Measurements from ENCODE around the gene ATP2A2. TPM values are rescaled to one million over a fixed set of nuclear protein-coding genes. Genes with fewer than 3 reads are reported as not detected.
"Not testable (repeated sequence)": the region's sequence is repeated elsewhere in the genome, so short reads cannot be mapped to it uniquely, and the experiment has no call there.

Gene ATP2A2
- total RNA-seq, 6 experiments from 2014 or later, result 95.6 to 155 (median 113) TPM

DNA sequence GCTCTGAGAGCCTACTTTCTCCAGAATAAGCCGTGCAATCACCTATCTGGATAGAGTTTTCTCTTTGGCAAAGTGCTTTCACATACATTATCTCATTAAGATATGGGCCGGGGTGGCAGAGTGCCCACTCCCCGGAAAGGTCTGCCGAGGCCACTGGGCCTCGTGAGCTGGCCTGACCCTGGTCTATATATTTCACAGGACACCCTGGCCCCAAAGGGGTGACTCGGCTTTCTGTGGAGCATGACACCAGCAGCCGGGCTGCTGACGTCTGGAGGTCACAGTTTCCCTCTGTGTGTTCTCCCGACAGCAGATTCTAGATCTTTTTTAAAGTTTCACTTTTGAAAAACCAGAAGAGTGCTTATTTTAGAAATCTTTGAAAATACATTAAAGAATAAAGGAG, 27.9 kb upstream of the ATP2A2 start:
- intact Hi-C loops (cut with DNase I), result loop anchor here in 1 of 2 donors (5.0 kb wide), 1 partner anchor 211 kb away; no protein-coding TSS in a partner anchor
- no peaks in the 10 kb centered on the region for H3K9me3 ChIP-seq
- ATAC-seq (peak; percentile 42 to 71 (median 64)), DNase-seq (peak; percentile 69 to 85 (median 77))
- no peaks in the 10 kb centered on the region for H3K36me3 ChIP-seq
- no peaks in the 10 kb centered on the region for H3K27me3 ChIP-seq
- H3K4me1 ChIP-seq, result peaks cover 0 to 45% (median 16%) of the 10 kb centered on the region in 4 donors
- H3K27ac ChIP-seq, result peak overlapping the region; percentile 37 to 65 (median 64)
- no peak for TF ChIP-seq POLR2A (IDR thresholded peaks at IDR 0.05)
- peak overlapping the region in 1 of 3 donors; percentile 5 for H3K4me3 ChIP-seq
- WGBS (ENCODE audit: insufficient coverage, low coverage, low lambda C conversion rate, missing lambda C conversion rate), result 3% methylated on average over 9 of the region's 9 CpGs

DNA sequence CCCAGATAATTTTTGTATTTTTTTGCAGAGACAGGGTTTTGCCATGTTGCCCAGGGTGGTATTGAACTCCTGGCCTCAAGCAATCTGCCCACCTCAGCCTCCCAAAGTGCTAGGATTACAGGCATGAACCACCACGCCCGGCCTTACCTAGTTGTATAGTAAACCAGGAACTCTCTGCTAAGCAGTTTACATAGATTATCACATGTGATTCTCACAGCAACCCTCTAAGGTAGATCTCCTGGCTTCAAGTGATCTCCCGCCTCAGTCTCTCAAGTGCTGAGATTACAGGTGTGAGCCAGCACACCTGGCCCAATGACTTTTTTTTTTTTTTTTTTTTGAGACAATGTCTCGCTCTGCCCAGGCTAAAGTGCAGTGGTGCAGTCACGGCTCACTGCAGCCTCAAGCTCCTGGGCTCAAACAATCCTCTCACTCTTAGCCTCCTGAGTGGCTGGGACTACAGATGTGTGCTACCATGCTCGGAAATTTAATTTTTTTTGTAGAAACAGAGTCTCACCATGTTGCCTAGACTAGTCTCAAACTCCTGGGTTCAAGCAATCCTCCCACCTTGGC, 26.0 kb upstream of the ATP2A2 start:
- intact Hi-C loops (cut with DNase I), result loop anchor here in 1 of 2 donors (5.0 kb wide), 1 partner anchor 213 kb away; no protein-coding TSS in a partner anchor
- Histone ChIP-seq H3K9me3 (no peaks in the 10 kb centered on the region), H3K36me3 (no peaks in the 10 kb centered on the region), H3K4me1 (peaks cover 0 to 27% (median 4%) of the 10 kb centered on the region in 4 donors), H3K27ac (no peak overlapping the region), H3K27me3 (no peaks in the 10 kb centered on the region), H3K4me3 (no peak overlapping the region)
- 87% methylated on average over 6 of the region's 6 CpGs for WGBS (ENCODE audit: insufficient coverage, low coverage, low lambda C conversion rate, missing lambda C conversion rate)
- TF ChIP-seq, protein P1, sequence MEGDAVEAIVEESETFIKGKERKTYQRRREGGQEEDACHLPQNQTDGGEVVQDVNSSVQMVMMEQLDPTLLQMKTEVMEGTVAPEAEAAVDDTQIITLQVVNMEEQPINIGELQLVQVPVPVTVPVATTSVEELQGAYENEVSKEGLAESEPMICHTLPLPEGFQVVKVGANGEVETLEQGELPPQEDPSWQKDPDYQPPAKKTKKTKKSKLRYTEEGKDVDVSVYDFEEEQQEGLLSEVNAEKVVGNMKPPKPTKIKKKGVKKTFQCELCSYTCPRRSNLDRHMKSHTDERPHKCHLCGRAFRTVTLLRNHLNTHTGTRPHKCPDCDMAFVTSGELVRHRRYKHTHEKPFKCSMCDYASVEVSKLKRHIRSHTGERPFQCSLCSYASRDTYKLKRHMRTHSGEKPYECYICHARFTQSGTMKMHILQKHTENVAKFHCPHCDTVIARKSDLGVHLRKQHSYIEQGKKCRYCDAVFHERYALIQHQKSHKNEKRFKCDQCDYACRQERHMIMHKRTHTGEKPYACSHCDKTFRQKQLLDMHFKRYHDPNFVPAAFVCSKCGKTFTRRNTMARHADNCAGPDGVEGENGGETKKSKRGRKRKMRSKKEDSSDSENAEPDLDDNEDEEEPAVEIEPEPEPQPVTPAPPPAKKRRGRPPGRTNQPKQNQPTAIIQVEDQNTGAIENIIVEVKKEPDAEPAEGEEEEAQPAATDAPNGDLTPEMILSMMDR (IDR thresholded peaks at IDR 0.05), result no peak
- TF ChIP-seq POLR2A (IDR thresholded peaks at IDR 0.05), result no peak
- ATAC-seq (no peak), DNase-seq (peak in 1 of 3 donors; percentile 15)

DNA sequence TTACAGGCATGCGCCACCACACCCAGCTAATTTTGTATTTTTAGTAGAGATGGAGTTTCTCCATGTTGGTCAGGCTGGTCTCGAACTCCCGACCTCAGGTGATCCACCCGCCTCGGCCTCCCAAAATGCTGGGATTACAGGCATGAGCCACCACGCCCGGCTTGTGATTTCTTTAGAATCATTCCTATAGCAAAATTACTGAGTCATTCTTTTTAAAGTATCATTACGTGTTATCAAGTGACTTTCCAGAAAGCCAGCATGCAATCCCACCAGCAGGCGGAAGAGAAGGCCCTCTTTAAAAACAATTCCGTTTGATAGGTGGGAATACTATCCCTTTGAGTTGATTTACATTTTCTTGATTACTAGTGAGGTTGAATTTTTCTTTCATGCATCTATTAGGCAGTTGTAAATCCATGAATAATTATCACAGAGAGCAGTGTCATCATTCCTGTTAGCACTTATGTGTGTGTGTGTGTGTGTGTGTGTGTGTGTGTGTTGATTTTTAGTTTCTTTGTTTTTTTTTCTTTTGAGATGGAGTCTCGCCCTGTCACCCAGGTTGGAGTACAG, 25.1 kb upstream of the ATP2A2 start:
- H3K9me3 ChIP-seq; DNase-seq; intact Hi-C loops (cut with DNase I); ATAC-seq; H3K36me3 ChIP-seq; H3K27me3 ChIP-seq; H3K27ac ChIP-seq; H3K4me3 ChIP-seq: not testable (repeated sequence)
- WGBS (ENCODE audit: insufficient coverage, low coverage, low lambda C conversion rate, missing lambda C conversion rate), result 85% methylated on average over 10 of the region's 11 CpGs
- H3K4me1 ChIP-seq, result peaks cover 0 to 18% (median 0%) of the 10 kb centered on the region in 4 donors

DNA sequence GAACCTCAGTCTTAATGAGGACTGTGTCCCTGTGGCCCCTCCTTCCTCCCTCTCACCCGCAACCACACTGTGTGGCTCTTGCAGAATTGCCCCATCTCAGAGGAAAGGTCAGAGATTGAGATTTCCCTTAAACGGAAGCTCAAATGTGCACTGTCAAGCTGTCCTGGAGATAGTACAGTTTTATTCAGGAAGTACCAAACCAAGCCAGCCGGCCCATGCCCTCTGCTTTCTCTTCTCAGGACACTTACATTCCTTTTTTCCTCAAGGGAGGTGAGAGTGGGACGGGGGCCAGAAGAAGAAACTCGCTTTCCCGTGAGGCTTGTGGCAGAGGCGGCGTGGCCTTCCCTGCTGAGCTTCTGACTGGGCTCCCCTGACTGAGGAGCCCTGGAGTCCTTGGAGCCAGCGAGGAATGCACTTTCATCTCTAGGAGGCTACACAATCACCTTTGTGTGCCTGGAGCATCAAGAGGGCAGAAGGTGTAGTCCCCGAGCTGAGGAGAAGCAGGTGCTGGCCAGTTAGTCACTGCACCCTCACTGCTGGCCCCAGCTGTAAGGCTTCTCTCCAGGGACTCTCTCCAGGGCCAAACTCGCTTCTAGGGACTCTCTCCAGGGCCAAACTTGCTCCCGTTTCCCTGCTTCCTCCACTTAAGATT, 24.1 kb upstream of the ATP2A2 start:
- DNase-seq, result peak in 1 of 3 donors; percentile 33
- Histone ChIP-seq H3K4me1 (peaks cover 0 to 18% (median 0%) of the 10 kb centered on the region in 4 donors), H3K36me3 (no peaks in the 10 kb centered on the region), H3K9me3 (no peaks in the 10 kb centered on the region), H3K27me3 (no peaks in the 10 kb centered on the region), H3K4me3 (no peak overlapping the region), H3K27ac (no peak overlapping the region)
- 50% methylated on average over 5 of the region's 12 CpGs for WGBS (ENCODE audit: insufficient coverage, low coverage, low lambda C conversion rate, missing lambda C conversion rate)
- peak; percentile 54 to 64 (median 60) for ATAC-seq
- TF ChIP-seq, protein P1 (IDR thresholded peaks at IDR 0.05), result no peak
- no peak for TF ChIP-seq POLR2A (IDR thresholded peaks at IDR 0.05)
- intact Hi-C loops (cut with DNase I), result no loop called here

DNA sequence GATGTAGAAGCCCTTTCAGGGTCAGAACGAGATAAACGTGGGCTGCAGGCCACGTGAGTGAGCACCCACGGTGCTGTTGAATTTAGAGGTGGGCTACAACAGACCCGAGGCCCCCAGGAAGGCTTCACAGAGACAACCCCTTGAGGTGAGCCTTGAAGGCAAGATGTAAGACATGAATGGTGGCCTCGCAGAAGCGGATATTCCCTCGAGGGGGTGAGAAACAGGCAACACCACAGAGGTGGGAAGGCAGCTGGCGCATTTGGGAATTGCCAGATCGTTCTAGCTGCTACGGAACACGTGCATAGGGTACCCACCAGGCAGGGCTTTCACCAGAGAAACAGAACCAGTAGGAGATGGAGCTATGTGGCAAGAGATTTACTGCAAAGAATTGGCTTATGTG, 22.6 kb upstream of the ATP2A2 start:
- Histone ChIP-seq H3K4me3 (no peak overlapping the region), H3K36me3 (no peaks in the 10 kb centered on the region), H3K4me1 (peaks cover 0 to 13% (median 0%) of the 10 kb centered on the region in 4 donors), H3K27me3 (no peaks in the 10 kb centered on the region), H3K9me3 (no peaks in the 10 kb centered on the region), H3K27ac (no peak overlapping the region)
- WGBS (ENCODE audit: insufficient coverage, low coverage, low lambda C conversion rate, missing lambda C conversion rate), result 89% methylated on average over 7 of the region's 12 CpGs
- intact Hi-C loops (cut with DNase I), result no loop called here
- TF ChIP-seq, protein P1 (IDR thresholded peaks at IDR 0.05), result no peak
- no peak for TF ChIP-seq POLR2A (IDR thresholded peaks at IDR 0.05)
- DNase-seq (no peak), ATAC-seq (no peak)

All from right lobe of liver (tissue), 6 donors.